NCI-H187 (cell line): ENCODE measurements around the gene FLVCR1.
A peak's percentile ranks its signal among the peaks of the same experiment; 100 is the strongest.
"Not testable (repeated sequence)": the region's sequence is repeated elsewhere in the genome, so short reads cannot be mapped to it uniquely, and the experiment has no call there.

Experiments
- DNase-seq, 2 experiments: peaks; one replicate each; lab custom pipeline; 2025; lab: John Stamatoyannopoulos, UW

The FLVCR1 gene

DNA sequence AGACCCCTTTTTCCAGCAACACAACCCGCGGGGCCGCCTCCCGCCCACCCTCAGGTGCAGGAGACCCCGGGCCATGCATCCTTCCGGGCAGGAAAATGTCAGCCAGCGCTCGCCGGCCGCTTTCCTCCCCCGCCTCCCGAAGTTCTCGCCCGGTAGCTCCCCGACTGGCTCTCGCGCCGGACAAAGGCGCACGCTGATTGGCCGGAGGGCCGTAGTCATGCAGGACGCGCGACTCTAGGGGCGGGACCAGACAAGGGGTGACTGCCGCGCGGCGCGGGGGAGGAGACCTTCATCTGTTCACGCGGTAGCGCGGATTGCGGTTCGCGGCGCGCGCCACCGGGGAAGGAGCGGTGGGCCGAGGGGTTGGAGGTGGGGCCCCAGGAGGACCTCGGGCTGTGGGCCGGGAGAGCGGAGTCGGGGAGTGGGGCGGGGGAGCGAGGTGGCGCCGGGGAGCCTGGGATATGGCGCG is at the start of gene FLVCR1:
TSS of gene FLVCR1 (plus strand) at position 284 of the 469 bp plus-strand sequence. CDS start at position 462, 178 bp downstream.
- peak; percentile 67 to 81 for DNase-seq

DNA sequence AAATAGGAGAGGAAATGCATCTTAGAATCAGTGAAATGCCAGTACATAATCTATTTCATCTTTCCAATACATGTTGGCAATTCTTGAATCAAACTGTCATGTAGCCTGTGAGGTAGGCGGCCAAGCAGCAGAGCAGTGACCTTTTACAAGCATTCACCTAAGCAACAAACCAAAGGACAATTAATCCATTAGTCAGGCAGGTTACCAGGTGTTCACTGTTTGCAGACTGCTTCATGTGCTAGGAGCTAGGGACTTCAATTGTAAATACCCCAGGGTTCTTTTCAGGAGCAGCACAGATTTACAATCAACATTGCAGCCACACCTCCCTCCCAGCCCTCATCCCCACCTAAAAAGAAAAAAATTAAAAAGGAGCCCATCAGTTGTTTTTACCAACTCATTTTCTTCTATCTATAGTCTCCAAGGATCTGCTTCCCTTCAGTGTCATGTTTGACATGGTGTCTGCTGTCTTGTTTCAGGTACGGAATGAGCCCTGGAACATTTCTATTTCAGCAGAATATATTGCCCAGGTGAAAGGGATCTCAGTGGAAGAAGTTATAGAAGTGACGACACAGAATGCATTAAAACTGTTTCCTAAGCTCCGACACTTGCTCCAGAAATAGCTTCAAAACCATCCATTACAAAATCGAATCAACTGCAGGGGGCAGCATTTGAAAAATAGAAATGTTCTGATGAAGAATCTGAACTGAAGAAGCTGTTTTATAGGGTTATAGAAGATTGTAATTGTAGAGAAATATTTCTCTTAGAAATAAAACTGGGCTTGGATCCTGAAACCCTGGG is 43.3 kb upstream of the FLVCR1 start:
- no peak for DNase-seq

DNA sequence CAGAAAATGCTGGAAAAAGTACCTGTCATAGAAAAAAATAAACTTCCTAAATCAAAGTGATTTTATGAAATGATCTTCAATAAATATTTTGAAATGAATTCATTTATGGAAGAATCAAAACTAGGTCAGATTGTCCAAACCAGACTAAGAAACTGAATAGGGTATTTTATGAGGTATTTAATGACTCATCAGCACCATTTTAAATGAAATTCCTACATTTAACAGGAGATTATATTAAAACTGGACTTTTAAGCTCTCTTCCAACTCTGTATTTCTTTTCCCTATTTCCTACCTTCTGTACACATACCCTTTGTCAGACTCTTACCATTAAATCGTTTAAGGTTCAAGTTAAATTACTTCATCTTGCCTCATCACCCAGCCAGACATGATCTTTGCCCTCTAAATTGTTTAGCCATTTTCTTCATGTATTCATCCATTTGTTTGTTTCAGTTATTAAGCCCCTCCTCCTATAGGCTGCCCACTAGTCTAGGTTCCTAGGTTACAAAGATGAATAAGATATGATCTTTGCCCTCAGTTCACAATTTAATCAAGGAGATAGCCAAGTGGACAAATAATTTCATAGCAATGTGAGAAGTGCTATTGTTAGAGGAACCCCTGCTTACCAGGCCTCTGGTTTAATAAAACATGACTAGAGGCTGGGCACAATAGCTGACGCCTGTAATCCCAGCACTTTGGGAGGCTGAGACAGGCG is 41.4 kb upstream of the FLVCR1 start:
- DNase-seq = no peak

DNA sequence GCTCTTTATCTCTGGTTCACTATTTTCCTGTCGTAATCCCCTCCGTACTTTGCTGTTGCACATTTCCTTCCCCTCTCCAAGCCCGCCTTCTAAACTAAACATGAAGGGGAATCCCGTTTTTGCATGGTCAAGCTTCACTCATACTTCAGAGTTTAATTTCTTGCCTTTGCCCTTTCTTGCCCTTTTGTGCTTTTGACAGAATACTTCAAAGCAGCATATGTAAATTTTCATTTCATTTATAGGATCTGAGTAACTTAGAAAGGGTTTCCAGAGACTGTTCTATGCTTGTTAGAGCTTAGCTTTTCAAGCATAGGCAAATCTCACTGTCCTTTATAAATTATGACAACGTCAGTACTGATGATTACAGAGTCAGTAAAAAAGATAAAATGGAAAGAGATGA is 38.3 kb upstream of the FLVCR1 start:
- no peak for DNase-seq

DNA sequence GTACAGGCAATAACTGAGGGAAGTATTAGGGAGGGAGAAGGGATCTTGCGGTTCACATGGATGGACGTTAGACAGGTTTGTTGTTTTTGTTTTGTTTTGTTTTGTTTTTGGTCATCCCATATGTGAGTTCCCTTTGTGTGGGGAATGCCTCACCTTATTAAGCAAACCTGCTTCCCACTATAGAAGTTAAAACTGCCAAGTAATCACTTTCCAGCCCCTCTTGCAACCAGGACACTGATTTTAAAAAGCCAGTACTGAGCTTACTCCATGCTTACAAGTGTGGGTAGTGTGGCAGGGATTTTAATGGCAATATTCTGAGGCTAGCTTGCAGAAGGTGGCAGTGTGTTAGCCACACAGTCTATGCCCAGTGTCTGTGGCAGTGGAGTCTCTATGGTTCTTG is 37.1 kb upstream of the FLVCR1 start:
- no peak for DNase-seq

DNA sequence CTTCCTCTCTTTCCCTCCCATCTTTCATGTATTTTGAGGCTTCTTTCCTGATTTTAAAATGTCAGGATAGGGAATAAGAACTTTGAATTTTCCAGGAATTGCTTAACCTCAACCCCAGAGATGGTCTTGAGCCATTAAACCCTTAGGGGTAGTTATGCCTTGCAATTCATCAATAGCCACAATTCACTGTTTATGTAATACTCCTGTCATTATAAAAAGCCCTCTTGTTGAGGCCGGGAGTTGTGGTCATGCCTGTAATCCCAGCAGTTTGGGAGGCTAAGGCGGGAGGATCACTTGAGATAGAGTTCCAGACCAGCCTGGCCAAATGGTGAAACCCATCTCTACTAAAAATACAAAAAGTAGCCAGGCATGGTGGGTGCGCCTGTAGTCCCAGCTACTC is 35.1 kb upstream of the FLVCR1 start:
- no peak for DNase-seq

DNA sequence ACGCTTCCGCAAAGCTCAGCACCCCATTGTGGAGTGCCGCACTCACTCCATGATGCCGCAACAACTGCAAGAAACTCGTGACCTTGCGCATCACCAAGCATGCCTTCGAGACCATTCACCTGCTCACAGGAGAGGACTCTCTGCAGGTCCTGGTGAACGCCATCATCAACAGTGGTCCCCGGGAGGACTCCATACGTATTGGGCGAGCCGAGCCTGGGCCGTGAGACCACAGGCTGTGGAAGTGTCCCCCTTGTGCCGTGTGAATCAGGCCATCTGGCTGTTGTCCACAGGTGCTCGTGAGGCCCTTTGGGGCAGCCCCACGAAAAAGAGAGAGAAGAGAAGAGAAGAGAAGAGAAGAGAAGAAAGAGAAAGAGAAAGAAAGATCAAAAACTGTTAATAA is 33.9 kb upstream of the FLVCR1 start:
- DNase-seq = no peak

DNA sequence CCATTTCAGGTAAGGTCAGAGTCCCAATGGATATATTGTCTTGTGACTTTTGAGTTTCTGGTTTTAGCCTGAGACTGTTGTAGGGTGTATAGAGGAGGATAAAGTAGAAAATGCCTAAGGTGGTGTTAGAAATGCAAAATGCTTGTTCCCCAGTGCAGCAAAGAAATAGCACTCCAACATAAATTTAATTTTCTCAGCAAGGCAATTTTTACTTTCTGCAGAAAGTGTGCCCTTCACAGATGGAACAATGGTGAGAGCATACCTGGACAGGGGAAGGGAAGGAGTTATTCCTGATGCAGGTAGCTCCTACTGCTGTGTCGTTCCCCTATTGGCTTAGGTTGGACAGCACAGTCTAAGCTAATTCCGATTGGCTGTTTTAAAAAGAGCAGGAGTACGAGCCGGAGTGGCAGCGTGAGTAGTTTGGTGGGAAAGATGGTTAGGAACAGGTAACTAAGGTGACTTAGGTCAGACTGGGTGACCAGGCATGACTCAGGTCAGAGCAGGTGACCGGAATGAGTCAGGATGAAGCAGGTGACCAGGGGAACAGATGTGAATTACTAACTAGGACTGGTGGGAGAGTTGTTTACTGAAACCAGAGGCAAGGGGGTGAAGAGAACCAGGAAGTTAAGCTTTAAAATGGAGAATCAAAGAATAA is 32.1 kb upstream of the FLVCR1 start:
- DNase-seq = no peak

- DNase-seq = no peak
Measured at GRCh38 chr1:212827171-212827776, 30.8 kb upstream of the FLVCR1 start.

DNA sequence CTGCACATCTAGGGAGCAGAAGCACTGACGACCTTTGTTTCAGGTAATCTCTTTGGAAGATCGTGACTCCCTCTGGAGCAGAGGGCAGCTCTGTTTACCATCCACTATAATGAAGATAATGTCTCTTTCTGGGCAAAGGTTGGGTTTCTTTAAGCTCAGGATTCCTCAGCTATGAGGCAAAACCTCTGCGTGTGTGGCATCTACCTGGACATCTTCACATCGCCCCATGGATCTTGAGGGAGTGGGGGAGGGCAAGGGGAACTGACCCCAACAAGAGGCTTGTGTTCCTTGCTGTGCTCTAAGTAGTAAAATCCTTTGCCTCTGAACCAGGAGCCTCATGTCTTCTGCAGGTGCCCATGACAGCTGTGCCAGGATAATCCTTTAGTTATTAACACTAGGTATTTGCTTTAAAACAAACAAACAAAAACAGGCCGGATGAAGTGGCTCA is 30.2 kb upstream of the FLVCR1 start:
- no peak for DNase-seq

DNA sequence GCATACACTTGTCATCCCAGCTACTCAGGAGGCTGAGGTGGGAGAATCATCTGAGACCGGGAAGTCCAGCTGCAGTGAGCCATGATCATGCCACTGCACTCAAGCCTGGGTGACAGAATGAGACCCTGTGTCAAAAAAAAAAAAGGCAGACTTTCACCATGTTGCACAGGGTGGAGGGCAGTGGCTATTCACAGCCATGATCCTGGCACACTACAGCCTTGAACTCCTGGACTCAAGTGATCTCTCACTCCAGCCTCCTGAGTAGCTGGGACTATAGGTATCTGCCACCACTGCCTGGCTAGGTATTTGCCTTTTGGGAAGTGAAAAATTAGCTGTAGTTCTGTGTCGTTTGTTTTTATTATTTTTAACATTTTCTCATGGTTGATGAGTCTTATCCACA is 29.7 kb upstream of the FLVCR1 start:
- no peak for DNase-seq

- not testable (repeated sequence) for DNase-seq
Measured at GRCh38 chr1:212833211-212834207, 24.6 kb upstream of the FLVCR1 start.

DNA sequence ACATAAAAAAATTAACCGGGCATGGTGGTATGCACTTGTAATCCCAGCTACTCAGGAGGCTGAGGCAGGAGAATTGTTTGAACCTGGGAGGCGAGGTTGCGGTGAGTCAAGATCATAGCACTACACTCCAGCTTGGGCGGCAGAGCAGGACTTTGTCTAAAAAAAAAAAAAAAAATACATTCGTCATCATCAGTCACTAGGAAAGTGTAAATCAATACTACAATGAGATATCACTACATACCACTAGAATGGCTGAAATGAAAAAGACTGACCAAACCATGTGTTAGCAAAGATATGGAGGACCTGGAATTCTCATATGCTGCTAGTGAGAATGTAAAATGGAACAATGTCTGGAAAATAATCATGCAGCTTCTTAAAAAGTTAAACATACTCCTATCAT is 19.9 kb upstream of the FLVCR1 start:
- DNase-seq = no peak

- DNase-seq = not testable (repeated sequence)
Measured at GRCh38 chr1:212844521-212844920, 13.6 kb upstream of the FLVCR1 start.

DNA sequence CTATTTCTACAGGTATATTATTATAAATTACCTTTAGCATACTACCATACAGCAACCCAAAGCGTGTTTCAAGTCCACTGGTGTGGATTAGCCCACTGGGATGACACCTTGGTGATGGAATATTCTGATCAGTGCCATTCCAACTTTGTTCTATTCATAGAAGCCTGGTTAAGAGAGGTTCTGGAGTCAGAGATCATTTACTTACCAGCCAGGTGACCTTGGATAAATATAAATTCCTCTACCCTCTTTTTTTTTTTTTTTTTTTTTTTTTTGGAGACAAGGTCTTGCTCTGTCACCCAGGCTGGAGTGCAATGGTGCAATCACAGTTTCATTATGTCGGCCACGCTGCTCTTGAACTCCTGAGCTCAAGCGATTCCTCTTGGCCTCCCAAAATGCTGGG is 10.5 kb upstream of the FLVCR1 start, which contains the start of gene SPATA45:
TSS of gene SPATA45 (minus strand) at position 101 of the 400 bp plus-strand sequence. CDS start 11,500 bp downstream, outside the sequence.
- no peak for DNase-seq

- no peak for DNase-seq
Measured at GRCh38 chr1:212852105-212852688, 5.9 kb upstream of the FLVCR1 start.

DNA sequence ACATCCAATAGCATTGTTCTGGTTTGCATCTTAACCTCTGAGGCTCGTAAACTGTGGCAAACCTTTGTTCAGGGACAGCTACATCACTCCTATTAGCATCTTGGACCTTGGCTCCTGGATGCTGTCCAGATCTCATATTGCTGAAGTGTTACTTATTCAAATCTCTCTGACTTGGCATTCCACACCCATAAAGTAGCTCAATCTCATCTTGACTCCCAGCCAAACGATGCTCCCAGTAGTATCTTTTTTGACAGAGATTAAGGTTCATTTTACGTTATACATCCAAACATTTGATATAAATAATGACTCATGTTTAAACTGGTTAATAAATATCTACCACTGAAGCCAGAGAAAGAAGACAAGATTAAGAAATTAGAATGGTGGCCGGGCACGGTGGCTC is 4.4 kb upstream of the FLVCR1 start:
- DNase-seq = no peak

- no peak for DNase-seq
Measured at GRCh38 chr1:212856755-212857154, 1.3 kb upstream of the FLVCR1 start.

DNA sequence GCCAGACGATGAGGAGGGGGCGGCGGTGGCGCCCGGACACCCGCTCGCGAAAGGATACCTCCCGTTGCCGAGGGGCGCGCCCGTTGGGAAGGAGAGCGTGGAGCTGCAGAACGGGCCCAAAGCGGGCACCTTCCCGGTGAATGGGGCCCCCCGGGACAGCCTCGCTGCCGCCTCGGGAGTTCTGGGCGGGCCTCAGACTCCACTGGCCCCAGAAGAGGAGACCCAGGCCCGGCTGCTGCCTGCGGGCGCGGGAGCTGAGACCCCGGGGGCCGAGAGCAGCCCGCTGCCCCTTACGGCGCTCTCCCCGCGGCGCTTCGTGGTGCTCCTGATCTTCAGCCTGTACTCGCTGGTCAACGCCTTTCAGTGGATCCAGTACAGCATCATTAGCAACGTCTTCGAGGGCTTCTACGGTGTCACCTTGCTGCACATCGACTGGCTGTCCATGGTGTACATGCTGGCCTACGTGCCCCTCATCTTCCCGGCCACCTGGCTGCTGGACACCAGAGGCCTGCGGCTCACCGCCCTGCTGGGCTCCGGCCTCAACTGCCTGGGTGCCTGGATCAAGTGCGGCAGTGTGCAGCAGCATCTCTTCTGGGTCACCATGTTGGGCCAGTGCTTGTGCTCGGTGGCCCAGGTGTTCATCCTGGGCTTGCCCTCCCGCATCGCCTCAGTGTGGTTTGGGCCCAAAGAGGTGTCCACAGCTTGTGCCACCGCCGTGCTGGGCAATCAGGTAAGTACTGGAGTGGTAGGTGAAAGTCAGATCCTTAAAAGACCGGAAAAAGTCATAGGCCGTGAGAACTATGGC is 588 bp downstream of the FLVCR1 start:
- DNase-seq = no peak
